ENCODE results near the gene SLC30A1. TPM values are rescaled to one million over a fixed set of nuclear protein-coding genes. Genes with fewer than 3 reads are reported as not detected.

The SLC30A1 gene
- total and polyA plus RNA-seq, 11 donors = 2.8 to 29.2 (median 14.0) TPM

DNA sequence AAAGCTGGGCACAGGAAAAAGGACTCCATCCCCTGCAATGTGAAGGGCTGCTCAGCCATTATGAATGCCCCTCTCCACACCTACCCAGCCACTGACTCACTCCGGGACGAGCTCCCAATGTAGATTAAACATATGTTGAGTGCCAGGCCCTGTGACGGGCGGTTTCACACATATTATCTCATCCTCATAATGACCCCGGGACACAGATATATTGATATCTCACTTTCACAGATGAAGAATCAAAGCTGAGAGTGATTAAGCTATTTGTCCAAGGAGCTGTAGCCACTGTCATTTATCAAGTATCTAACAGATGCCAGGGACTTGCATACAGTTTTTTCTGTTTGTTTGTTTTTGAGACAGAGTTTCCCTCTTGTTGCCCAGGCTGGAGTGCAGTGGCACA is 35.0 kb upstream of the SLC30A1 start:
- intact Hi-C loops (cut with DNase I) = loop anchor here in 3 of 10 donors (2.0 to 5.0 kb wide), 2 partner anchors 35 to 37 kb away; partner anchors contain the start of gene SLC30A1 (in 3 of the 3)
- TF ChIP-seq CTCF (IDR thresholded peaks at IDR 0.05) (no peak), POLR2A (IDR thresholded peaks at IDR 0.05) (no peak)
- DNase-seq (no peak), ATAC-seq (no peak)
- no peaks in the 10 kb centered on the region for H3K9me3 ChIP-seq
- H3K4me3 ChIP-seq = no peak overlapping the region
- H3K27me3 ChIP-seq = no peaks in the 10 kb centered on the region
- H3K27ac ChIP-seq = peak overlapping the region in 9 of 12 donors; percentile 71 to 87 (median 76)
- H3K4me1 ChIP-seq = peaks cover 0 to 50% (median 24%) of the 10 kb centered on the region in 12 donors
- H3K36me3 ChIP-seq = no peaks in the 10 kb centered on the region
- WGBS, 4 donors = 53 to 74% (median 64%) methylated on average over 5 of the region's 5 CpGs

DNA sequence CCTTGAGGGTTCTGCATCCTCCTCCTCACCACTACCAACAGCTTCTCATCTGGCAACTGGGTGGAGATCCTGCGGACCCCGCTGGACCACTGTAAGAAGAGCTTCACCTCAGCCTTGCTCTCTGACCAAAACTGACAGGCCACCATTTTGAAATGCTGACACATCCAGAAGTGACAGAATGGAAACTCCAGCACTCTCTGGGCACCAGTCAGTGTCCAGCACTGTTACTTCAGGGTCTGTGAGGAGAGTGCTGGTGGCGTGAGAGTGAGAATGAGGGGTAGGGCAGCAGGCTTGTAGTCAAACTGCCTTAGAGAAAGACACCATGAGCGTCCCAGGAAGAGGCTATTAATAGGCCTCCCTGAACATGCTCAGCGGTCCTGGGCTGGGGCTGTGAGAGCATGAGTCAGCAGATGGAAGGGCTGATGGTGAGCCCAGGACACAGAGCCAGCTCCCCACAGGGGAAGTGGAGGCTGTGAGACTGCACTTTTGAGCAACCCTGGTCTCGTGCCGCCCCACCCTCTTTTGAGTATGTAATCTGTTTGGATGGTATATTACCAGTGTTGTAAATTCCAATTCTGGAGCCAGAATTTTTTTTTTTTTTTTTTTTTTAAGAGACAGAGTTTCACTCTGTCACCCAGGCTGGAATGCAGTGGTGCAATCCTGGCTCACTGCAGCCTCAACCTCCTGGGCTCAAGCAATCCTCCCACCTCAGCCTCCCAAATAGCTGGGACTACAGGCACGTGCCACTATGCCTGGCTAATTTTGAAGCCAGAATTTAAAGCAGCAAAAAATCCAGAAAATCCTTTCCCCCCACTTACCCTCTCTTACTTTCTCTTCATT is 34.4 kb upstream of the SLC30A1 start:
- 55 to 65% (median 63%) methylated on average over 8 of the region's 8 CpGs for WGBS, 4 donors
- Histone ChIP-seq H3K9me3 (no peaks in the 10 kb centered on the region), H3K27ac (peak overlapping the region; percentile 51 to 87 (median 74)), H3K4me1 (peaks cover 0 to 50% (median 24%) of the 10 kb centered on the region in 12 donors), H3K36me3 (no peaks in the 10 kb centered on the region), H3K27me3 (no peaks in the 10 kb centered on the region), H3K4me3 (no peak overlapping the region)
- TF ChIP-seq POLR2A (IDR thresholded peaks at IDR 0.05) (no peak), CTCF (IDR thresholded peaks at IDR 0.05) (no peak)
- intact Hi-C loops (cut with DNase I) = loop anchor here in 2 of 10 donors (5.0 kb wide), 1 partner anchor 36 kb away; the partner anchor contains the start of gene SLC30A1 (in 2 of the 2)
- peak; percentile 76 to 89 (median 86) for DNase-seq
- peak; percentile 80 to 92 (median 91) for ATAC-seq

GRCh38 chr1:211612786-211613107 is 33.8 kb upstream of the SLC30A1 start:
- DNase-seq (no peak), ATAC-seq (no peak)
- peak overlapping the region; percentile 51 to 87 (median 74) for H3K27ac ChIP-seq
- no peak overlapping the region for H3K4me3 ChIP-seq
- TF ChIP-seq POLR2A (IDR thresholded peaks at IDR 0.05) = no peak
- no peak for TF ChIP-seq CTCF (IDR thresholded peaks at IDR 0.05)
- H3K4me1 ChIP-seq = peaks cover 0 to 55% (median 24%) of the 10 kb centered on the region in 12 donors
- no peaks in the 10 kb centered on the region for H3K9me3 ChIP-seq
- WGBS, 4 donors = 85 to 100% (median 94%) methylated on average over 2 to 6 of the region's 6 CpGs
- intact Hi-C loops (cut with DNase I) = loop anchor here in 2 of 10 donors (5.0 kb wide), 1 partner anchor 35 kb away; the partner anchor contains the start of gene SLC30A1 (in 2 of the 2)
- H3K27me3 ChIP-seq = no peaks in the 10 kb centered on the region
- H3K36me3 ChIP-seq = no peaks in the 10 kb centered on the region

DNA sequence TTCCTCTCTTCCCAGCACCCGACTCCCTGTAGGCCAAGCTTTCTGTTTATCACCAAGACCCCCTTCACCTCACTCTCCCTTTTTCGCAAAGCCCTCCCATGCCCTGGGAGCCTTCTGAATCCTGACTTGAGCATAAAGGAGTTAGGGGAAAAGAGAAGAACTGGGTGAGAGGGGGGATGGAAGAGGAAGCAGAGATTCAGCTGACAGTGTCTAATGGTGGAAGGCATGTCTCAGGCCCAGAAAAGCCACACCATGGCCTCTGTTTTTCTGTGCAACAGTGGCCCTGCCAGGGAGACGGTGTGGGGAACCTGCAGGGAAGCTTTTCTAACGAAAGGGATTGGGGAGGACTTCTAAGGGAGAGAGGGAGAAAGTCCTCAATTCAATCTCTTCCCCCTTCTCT is 32.9 kb upstream of the SLC30A1 start:
- peaks cover 0 to 60% (median 22%) of the 10 kb centered on the region in 12 donors for H3K4me1 ChIP-seq
- TF ChIP-seq CTCF (IDR thresholded peaks at IDR 0.05) (no peak), POLR2A (IDR thresholded peaks at IDR 0.05) (no peak)
- intact Hi-C loops (cut with DNase I) = loop anchor here in 2 of 10 donors (5.0 kb wide), 1 partner anchor 35 kb away; the partner anchor contains the start of gene SLC30A1 (in 2 of the 2)
- no peaks in the 10 kb centered on the region for H3K9me3 ChIP-seq
- DNase-seq (no peak), ATAC-seq (no peak)
- no peaks in the 10 kb centered on the region for H3K36me3 ChIP-seq
- no peak overlapping the region for H3K4me3 ChIP-seq
- H3K27ac ChIP-seq = peak overlapping the region in 10 of 12 donors; percentile 6 to 87 (median 68)
- no peaks in the 10 kb centered on the region for H3K27me3 ChIP-seq
- 77 to 82% (median 80%) methylated on average over 4 of the region's 4 CpGs for WGBS, 4 donors
